Hepatocyte (in vitro differentiated cells): ENCODE results near the gene TMEM117. TPM values are rescaled to one million over a fixed set of nuclear protein-coding genes. Genes with fewer than 3 reads are reported as not detected.

Experiments used
- DNase-seq: peaks from one replicate; pipeline ENCODE4 v3.0.0-alpha.2; 2016; ENCODE audit warnings: low spot score
- H2AFZ ChIP-seq: fragments of 200-600 bp; sonication (generic); 2 replicates; pipeline ENCODE4 v1.6.0; 2016; ENCODE audit warnings: antibody characterized with exemption, mild to moderate bottlenecking
- H3K27ac ChIP-seq: fragments of 200-600 bp; sonication (generic); 2 replicates; pipeline ENCODE4 v1.5.1; 2016; ENCODE audit warnings: mild to moderate bottlenecking
- H3K27me3 ChIP-seq: fragments of 200-600 bp; sonication (generic); 2 replicates; pipeline ENCODE4 v1.6.1; 2016
- H3K36me3 ChIP-seq: fragments of 200-600 bp; sonication (generic); replicated peaks from 2 replicates; pipeline ENCODE4 v1.5.1; 2016; ENCODE audit warnings: low read depth; ENCODE audit not compliant: insufficient read depth
- H3K4me1 ChIP-seq: fragments of 200-600 bp; sonication (generic); 2 replicates; pipeline ENCODE4 v1.5.1; 2016; ENCODE audit warnings: mild to moderate bottlenecking, moderate library complexity; ENCODE audit not compliant: insufficient read depth
- H3K4me2 ChIP-seq: fragments of 200-600 bp; sonication (generic); 2 replicates; pipeline ENCODE4 v1.6.0; 2016
- H3K4me3 ChIP-seq: fragments of 200-600 bp; sonication (generic); 2 replicates; pipeline ENCODE4 v1.5.1; 2016; ENCODE audit warnings: mild to moderate bottlenecking
- H3K79me2 ChIP-seq: fragments of 200-600 bp; sonication (generic); 2 replicates; pipeline ENCODE4 v1.6.0; 2017; ENCODE audit warnings: mild to moderate bottlenecking
- H3K9me2 ChIP-seq: fragments of 200-600 bp; sonication (generic); replicated peaks from 2 replicates; pipeline ENCODE4 v1.6.0; 2017; ENCODE audit warnings: mild to moderate bottlenecking; ENCODE audit not compliant: insufficient read depth
- H3K9me3 ChIP-seq: fragments of 200-600 bp; sonication (generic); 2 replicates; pipeline ENCODE4 v1.5.1; 2016; ENCODE audit warnings: low read depth, mild to moderate bottlenecking
- H4K20me1 ChIP-seq: fragments of 200-600 bp; sonication (generic); 2 replicates; pipeline ENCODE4 v1.6.0; 2016; ENCODE audit warnings: mild to moderate bottlenecking; ENCODE audit not compliant: insufficient read depth, poor library complexity, severe bottlenecking
- EZH2 ChIP-seq: fragments of 200-600 bp; sonication (generic); IDR thresholded peaks from 2 replicates; pipeline ENCODE4 v1.6.1; 2016; ENCODE audit warnings: antibody characterized with exemption, mild to moderate bottlenecking, borderline replicate concordance
- EZH2phosphoT487 ChIP-seq: fragments of 200-600 bp; sonication (generic); IDR thresholded peaks from one replicate; pipeline ENCODE4 v1.6.1; 2018; ENCODE audit warnings: antibody characterized with exemption, mild to moderate bottlenecking, low read depth, moderate library complexity; ENCODE audit not compliant: unreplicated experiment, severe bottlenecking
- whole genome bisulfite sequencing: methylation state at CpG from one replicate; pipeline ENCODE4 v1.1.6; 2016; ENCODE audit warnings: low lambda C conversion rate; ENCODE audit errors: missing lambda C conversion rate; 5-methylcytosine and 5-hydroxymethylcytosine counted together
- polyA plus RNA-seq: library from polyadenylated mRNA; unstranded; fragments of >200 nt; fragmentation: Nextera tagmentation; extraction: Ambion mirVana; gene quantifications from 2 replicates; pipeline ENCODE4 v1.2.1, GENCODE V29; 2016
- total RNA-seq: library from RNA; depleted of rRNA; stranded (reverse); fragments of >200 nt; gene quantifications from 2 replicates; pipeline ENCODE4 v1.2.3, GENCODE V29; 2014
- TF ChIP-seq, protein P1 (sequence below): fragments of 200-600 bp; sonication (generic); IDR thresholded peaks from 2 replicates; pipeline ENCODE4 v1.5.1; 2016; ENCODE audit warnings: antibody characterized with exemption, mild to moderate bottlenecking; ENCODE audit not compliant: poor library complexity

The TMEM117 gene
- total and polyA plus RNA-seq, 2 experiments from 2014 or later = 12.4 to 47.1 TPM

DNA sequence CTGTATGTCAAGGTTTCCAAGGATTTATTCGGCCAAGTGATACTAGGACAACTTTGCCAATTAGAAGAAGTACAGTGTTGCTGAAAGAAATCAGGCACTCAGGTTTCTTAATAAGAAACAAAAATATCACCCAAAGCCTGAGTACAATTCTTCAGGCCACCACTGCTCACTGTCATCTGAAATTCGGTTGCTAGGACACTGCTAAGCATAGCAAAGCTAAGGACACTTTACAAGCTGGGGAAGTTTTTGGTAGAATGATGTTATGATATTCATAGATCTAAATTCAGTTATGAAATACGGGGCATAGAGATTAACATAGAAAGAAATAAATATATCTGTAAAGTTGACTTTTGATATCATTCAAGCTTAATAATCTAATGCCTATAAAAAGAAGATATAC is 535.1 kb downstream of the TMEM117 start:
- Histone ChIP-seq H3K79me2 (no peaks in the 10 kb centered on the region), H3K4me3 (no peak overlapping the region), H3K36me3 (no peaks in the 10 kb centered on the region), H3K9me3 (no peaks in the 10 kb centered on the region), H4K20me1 (no peaks in the 10 kb centered on the region), H2AFZ (no peak overlapping the region), H3K27me3 (no peaks in the 10 kb centered on the region), H3K27ac (no peak overlapping the region), H3K9me2 (no peaks in the 10 kb centered on the region), H3K4me2 (no peak overlapping the region), H3K4me1 (no peaks in the 10 kb centered on the region)
- TF ChIP-seq EZH2 (no peak), EZH2phosphoT487 (no peak)
- TF ChIP-seq, protein P1, sequence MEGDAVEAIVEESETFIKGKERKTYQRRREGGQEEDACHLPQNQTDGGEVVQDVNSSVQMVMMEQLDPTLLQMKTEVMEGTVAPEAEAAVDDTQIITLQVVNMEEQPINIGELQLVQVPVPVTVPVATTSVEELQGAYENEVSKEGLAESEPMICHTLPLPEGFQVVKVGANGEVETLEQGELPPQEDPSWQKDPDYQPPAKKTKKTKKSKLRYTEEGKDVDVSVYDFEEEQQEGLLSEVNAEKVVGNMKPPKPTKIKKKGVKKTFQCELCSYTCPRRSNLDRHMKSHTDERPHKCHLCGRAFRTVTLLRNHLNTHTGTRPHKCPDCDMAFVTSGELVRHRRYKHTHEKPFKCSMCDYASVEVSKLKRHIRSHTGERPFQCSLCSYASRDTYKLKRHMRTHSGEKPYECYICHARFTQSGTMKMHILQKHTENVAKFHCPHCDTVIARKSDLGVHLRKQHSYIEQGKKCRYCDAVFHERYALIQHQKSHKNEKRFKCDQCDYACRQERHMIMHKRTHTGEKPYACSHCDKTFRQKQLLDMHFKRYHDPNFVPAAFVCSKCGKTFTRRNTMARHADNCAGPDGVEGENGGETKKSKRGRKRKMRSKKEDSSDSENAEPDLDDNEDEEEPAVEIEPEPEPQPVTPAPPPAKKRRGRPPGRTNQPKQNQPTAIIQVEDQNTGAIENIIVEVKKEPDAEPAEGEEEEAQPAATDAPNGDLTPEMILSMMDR = no peak
- no peak for DNase-seq
- WGBS = 90% methylated on average over 3 of the region's 3 CpGs

DNA sequence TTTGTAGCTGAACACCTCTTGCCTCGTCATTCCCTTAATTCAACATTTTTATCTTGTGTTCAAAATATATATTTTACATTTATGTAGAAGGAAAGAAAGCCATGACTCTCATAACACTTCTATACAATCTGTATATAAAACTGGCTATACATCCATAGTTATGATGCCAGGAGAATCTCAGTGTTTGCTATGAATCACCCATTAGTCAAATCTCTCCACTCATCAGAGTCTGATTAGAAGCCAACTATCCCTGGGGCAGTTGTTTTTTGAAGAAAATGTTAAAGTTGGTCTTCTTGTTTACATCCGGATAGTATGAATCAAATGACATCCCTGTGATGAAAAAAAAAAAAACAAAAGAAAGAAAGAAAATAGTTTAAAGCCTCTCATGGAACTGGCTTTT is 536.4 kb downstream of the TMEM117 start:
- no peaks in the 10 kb centered on the region for H4K20me1 ChIP-seq
- H2AFZ ChIP-seq = no peak overlapping the region
- H3K36me3 ChIP-seq = peaks cover 5% of the 10 kb centered on the region
- H3K79me2 ChIP-seq = no peaks in the 10 kb centered on the region
- no peak for DNase-seq
- no peaks in the 10 kb centered on the region for H3K4me1 ChIP-seq
- WGBS = 88% methylated on average over 2 of the region's 2 CpGs
- no peak for TF ChIP-seq EZH2phosphoT487
- TF ChIP-seq, protein P1 = no peak
- TF ChIP-seq EZH2 = no peak
- no peaks in the 10 kb centered on the region for H3K27me3 ChIP-seq
- no peak overlapping the region for H3K4me3 ChIP-seq
- no peaks in the 10 kb centered on the region for H3K9me3 ChIP-seq
- no peak overlapping the region for H3K4me2 ChIP-seq
- no peak overlapping the region for H3K27ac ChIP-seq
- H3K9me2 ChIP-seq = no peaks in the 10 kb centered on the region

DNA sequence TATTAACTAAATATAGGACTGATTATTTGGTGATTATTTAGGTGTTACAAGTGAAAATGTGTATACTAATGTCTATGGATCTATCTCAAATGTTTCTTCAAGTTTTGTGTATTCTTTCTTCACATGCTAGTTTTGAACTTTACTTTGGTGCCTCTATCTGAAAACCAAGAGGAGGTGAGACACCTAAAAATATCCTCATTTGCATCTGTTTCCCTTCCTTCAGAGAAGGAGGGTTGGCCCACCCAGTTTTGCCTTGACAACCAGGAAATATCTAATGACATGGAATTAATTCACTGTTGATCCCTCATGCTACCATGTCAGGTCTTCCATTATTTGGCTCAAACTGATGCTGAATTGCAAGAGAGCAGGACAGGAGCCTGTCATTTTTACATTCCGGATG is 539.8 kb downstream of the TMEM117 start:
- no peaks in the 10 kb centered on the region for H3K9me3 ChIP-seq
- H3K36me3 ChIP-seq = peaks cover 5% of the 10 kb centered on the region
- no peaks in the 10 kb centered on the region for H3K9me2 ChIP-seq
- H4K20me1 ChIP-seq = no peaks in the 10 kb centered on the region
- H3K79me2 ChIP-seq = no peaks in the 10 kb centered on the region
- no peak for DNase-seq
- H3K4me1 ChIP-seq = no peaks in the 10 kb centered on the region
- H3K4me2 ChIP-seq = no peak overlapping the region
- H3K27me3 ChIP-seq = no peaks in the 10 kb centered on the region
- no peak overlapping the region for H3K27ac ChIP-seq
- WGBS = 93% methylated on average over 1 of the region's 1 CpG
- no peak overlapping the region for H3K4me3 ChIP-seq
- no peak overlapping the region for H2AFZ ChIP-seq
- TF ChIP-seq EZH2phosphoT487 = no peak
- TF ChIP-seq EZH2 = no peak
- TF ChIP-seq, protein P1 = no peak
